CD14-positive monocyte (primary cell): ENCODE data around the gene FAM149B1. TPM values are rescaled to one million over a fixed set of nuclear protein-coding genes. Genes with fewer than 3 reads are reported as not detected.
A peak's percentile ranks its signal among the peaks of the same experiment; 100 is the strongest.

Experiments
- DNase-seq, 3 donors: peaks; one replicate each; pipeline ENCODE4 v3.0.0-alpha.2; 2011 to 2022
- H2AFZ ChIP-seq: 2 replicates; pipeline ENCODE4 v1.6.0; 2012; ENCODE audit warnings: mild to moderate bottlenecking, low read depth, low read length, inconsistent platforms; ENCODE audit not compliant: insufficient read depth, poor library complexity, severe bottlenecking
- H3K27ac ChIP-seq, 2 donors: 1 replicate in 1 of 2; 2 replicates in 1 of 2; pipeline ENCODE4 v1.5.1; 2012 to 2013; ENCODE audit warnings: low read length in 2 of 2, control low read depth in 1 of 2, inconsistent platforms in 1 of 2, low read depth in 1 of 2, mild to moderate bottlenecking in 1 of 2
- H3K27me3 ChIP-seq, 2 donors: one replicate each; pipeline versions ENCODE4 v1.6.0 to v1.6.1; 2011 to 2013; ENCODE audit warnings: low read length in 2 of 2; ENCODE audit not compliant: control insufficient read depth in 2 of 2, insufficient read depth in 2 of 2
- H3K36me3 ChIP-seq, 2 donors: replicated peaks in 1 of 2; 1 replicate in 1 of 2; 2 replicates in 1 of 2; pipeline versions ENCODE4 v1.5.1 to v1.6.1; 2012 to 2013; ENCODE audit warnings: low read length in 2 of 2, control low read depth in 1 of 2, inconsistent platforms in 1 of 2, mild to moderate bottlenecking in 1 of 2; ENCODE audit not compliant: insufficient read depth in 2 of 2, control insufficient read depth in 1 of 2
- H3K4me1 ChIP-seq, 2 donors: 1 replicate in 1 of 2; 2 replicates in 1 of 2; pipeline versions ENCODE4 v1.5.1 to v1.6.1; 2012 to 2013; ENCODE audit warnings: low read length in 2 of 2, control low read depth in 1 of 2, inconsistent platforms in 1 of 2, mild to moderate bottlenecking in 1 of 2, moderate library complexity in 1 of 2; ENCODE audit not compliant: insufficient read depth in 2 of 2, control insufficient read depth in 1 of 2
- H3K4me2 ChIP-seq: replicated peaks from 2 replicates; pipeline ENCODE3; 2012; ENCODE audit warnings: low read length, moderate library complexity, mild to moderate bottlenecking; ENCODE audit not compliant: poor library complexity, severe bottlenecking; ENCODE audit errors: extremely low read depth
- H3K4me3 ChIP-seq, 3 experiments: fragments of 200-600 bp in 1 of 3; sonication (generic) in 1 of 3; replicated peaks in 1 of 3; 1 replicate in 2 of 3; 2 replicates in 1 of 3; pipeline ENCODE4 v1.5.1; 2011 to 2013; ENCODE audit warnings: low read length in 3 of 3, mild to moderate bottlenecking in 3 of 3, control low read depth in 2 of 3, low read depth in 2 of 3, inconsistent platforms in 1 of 3, moderate library complexity in 1 of 3
- H3K79me2 ChIP-seq: 2 replicates; pipeline ENCODE4 v1.6.0; 2012; ENCODE audit warnings: mild to moderate bottlenecking, control low read depth, inconsistent platforms, low read length, moderate library complexity; ENCODE audit not compliant: insufficient read depth
- H3K9ac ChIP-seq: 2 replicates; pipeline ENCODE4 v1.6.0; 2017; ENCODE audit warnings: low read length, mild to moderate bottlenecking; ENCODE audit not compliant: insufficient read depth, poor library complexity, severe bottlenecking
- H3K9me3 ChIP-seq, 2 donors: replicated peaks in 1 of 2; 1 replicate in 1 of 2; 2 replicates in 1 of 2; pipeline versions ENCODE4 v1.5.1 to v1.6.1; 2012 to 2013; ENCODE audit warnings: low read length in 2 of 2, control low read depth in 1 of 2; ENCODE audit not compliant: control insufficient read depth in 1 of 2, insufficient read depth in 1 of 2
- H4K20me1 ChIP-seq: 2 replicates; pipeline ENCODE4 v1.6.0; 2012; ENCODE audit warnings: mild to moderate bottlenecking, low read length, control low read depth, moderate library complexity; ENCODE audit not compliant: insufficient read depth
- H3K27ac Mint-ChIP-seq, 7 donors: one replicate each; pipeline ENCODE4 v1.8.0; 2020; ENCODE audit warnings: mild to moderate bottlenecking in 7 of 7, mixed read lengths in 7 of 7, moderate library complexity in 6 of 7, inconsistent platforms in 2 of 7
- H3K27me3 Mint-ChIP-seq, 3 donors: one replicate each; pipeline ENCODE4 v1.8.0; 2021 to 2022; ENCODE audit warnings: low read depth in 3 of 3, mild to moderate bottlenecking in 3 of 3, mixed read lengths in 3 of 3, moderate library complexity in 3 of 3, inconsistent platforms in 1 of 3
- H3K36me3 Mint-ChIP-seq, 2 donors: one replicate each; pipeline ENCODE4 v1.8.0; 2020; ENCODE audit warnings: mixed read lengths in 2 of 2, inconsistent platforms in 1 of 2, mild to moderate bottlenecking in 1 of 2
- H3K4me1 Mint-ChIP-seq: one replicate; pipeline ENCODE4 v1.8.0; 2020; ENCODE audit warnings: mild to moderate bottlenecking, mixed read lengths
- H3K4me3 Mint-ChIP-seq, 2 donors: one replicate each; pipeline ENCODE4 v1.8.0; 2020; ENCODE audit warnings: mild to moderate bottlenecking in 2 of 2, mixed read lengths in 2 of 2, moderate library complexity in 1 of 2
- H3K9me3 Mint-ChIP-seq, 7 donors: one replicate each; pipeline ENCODE4 v1.8.0; 2020 to 2022; ENCODE audit warnings: mixed read lengths in 7 of 7, mild to moderate bottlenecking in 6 of 7, moderate library complexity in 6 of 7, inconsistent platforms in 2 of 7
- WGBS: methylation state at CpG from one replicate; pipeline ENCODE4 v1.1.5; 2013; ENCODE audit warnings: missing lambda C conversion rate; ENCODE audit not compliant: insufficient coverage; 5-methylcytosine and 5-hydroxymethylcytosine counted together
- intact Hi-C, 2 donors: fragments of 100-400 bp; cut with micrococcal nuclease; formaldehyde crosslinking; loops; one replicate each; pipeline versions ENCODE4 v1.15.0 to v1.15.1; 2023
- polyA plus RNA-seq, 3 donors: library from polyadenylated mRNA; depleted of rRNA in 1 of 3; unstranded in 2 of 3; stranded (reverse) in 1 of 3; fragments of 300-500 nt in 2 of 3; fragments of >200 nt in 1 of 3; fragmentation: Illumina TruSeq in 2 of 3; gene quantifications; 1 replicate in 2 of 3; 2 replicates in 1 of 3; pipeline ENCODE4 v1.2.3, GENCODE V29; 2012 to 2021
- TF ChIP-seq, protein P1 (sequence below): fragments of 200-600 bp; IDR thresholded peaks from one replicate; pipeline ENCODE4 v1.8.0; 2022; ENCODE audit warnings: antibody characterized with exemption, mild to moderate bottlenecking

FAM149B1 gene
- polyA plus RNA-seq, 3 donors, result 2.6 to 19.3 (median 2.6) TPM

DNA sequence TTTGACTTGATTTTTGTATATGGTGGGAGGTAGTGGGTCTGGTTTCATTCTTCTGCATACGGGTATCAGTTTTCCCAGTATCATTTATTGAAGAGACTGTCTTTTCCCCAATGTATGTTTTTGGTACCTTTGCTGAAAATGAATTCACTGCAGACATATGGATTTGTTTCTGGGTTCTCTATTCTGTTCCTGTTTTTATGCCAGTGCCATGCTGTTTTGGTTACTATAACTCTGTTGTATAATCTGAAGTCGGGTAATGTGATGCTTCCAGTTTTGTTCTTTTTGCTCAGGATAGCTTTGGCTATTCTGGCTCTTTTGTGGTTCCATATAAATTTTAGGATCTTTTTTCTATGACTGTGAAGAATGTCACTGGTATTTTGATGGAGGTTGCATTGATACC is 947 bp upstream of the FAM149B1 start:
- H3K4me1 ChIP-seq, result peaks cover 14 to 26% of the 10 kb centered on the region in 2 donors
- TF ChIP-seq, protein P1, sequence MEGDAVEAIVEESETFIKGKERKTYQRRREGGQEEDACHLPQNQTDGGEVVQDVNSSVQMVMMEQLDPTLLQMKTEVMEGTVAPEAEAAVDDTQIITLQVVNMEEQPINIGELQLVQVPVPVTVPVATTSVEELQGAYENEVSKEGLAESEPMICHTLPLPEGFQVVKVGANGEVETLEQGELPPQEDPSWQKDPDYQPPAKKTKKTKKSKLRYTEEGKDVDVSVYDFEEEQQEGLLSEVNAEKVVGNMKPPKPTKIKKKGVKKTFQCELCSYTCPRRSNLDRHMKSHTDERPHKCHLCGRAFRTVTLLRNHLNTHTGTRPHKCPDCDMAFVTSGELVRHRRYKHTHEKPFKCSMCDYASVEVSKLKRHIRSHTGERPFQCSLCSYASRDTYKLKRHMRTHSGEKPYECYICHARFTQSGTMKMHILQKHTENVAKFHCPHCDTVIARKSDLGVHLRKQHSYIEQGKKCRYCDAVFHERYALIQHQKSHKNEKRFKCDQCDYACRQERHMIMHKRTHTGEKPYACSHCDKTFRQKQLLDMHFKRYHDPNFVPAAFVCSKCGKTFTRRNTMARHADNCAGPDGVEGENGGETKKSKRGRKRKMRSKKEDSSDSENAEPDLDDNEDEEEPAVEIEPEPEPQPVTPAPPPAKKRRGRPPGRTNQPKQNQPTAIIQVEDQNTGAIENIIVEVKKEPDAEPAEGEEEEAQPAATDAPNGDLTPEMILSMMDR, result no peak
- H3K9ac ChIP-seq, result peak overlapping the region; percentile 95
- DNase-seq, result no peak
- H2AFZ ChIP-seq, result peak overlapping the region; percentile 97
- intact Hi-C loops, result loop anchor here (5.0 to 10.0 kb wide), 4 partner anchors 52 to 815 kb away; partner anchors contain the start of genes DNAJB12 (in 1 of the 2), DNAJC9 (in 1 of the 2), NUDT13 (in 1 of the 2) and P4HA1 (in 1 of the 2)
- peaks cover 0 to 3% (median 0%) of the 10 kb centered on the region in 3 donors for H3K27me3 Mint-ChIP-seq
- peaks cover 25% of the 10 kb centered on the region for H3K4me1 Mint-ChIP-seq
- peak overlapping the region; percentile 96 for H3K4me2 ChIP-seq
- H4K20me1 ChIP-seq, result peaks cover 10% of the 10 kb centered on the region
- H3K27ac ChIP-seq, result peak overlapping the region in 1 of 2 donors; percentile 100
- no CpG with 5 or more reads among the region's 2 CpGs for WGBS
- peaks cover 70% of the 10 kb centered on the region for H3K79me2 ChIP-seq
- H3K36me3 Mint-ChIP-seq, result peaks cover 17 to 22% of the 10 kb centered on the region in 2 donors
- H3K9me3 Mint-ChIP-seq, result peaks cover 0 to 7% (median 0%) of the 10 kb centered on the region in 7 donors
- no peaks in the 10 kb centered on the region for H3K27me3 ChIP-seq
- peak overlapping the region; percentile 94 to 98 (median 97) for H3K4me3 ChIP-seq
- peak overlapping the region; percentile 99 to 100 (median 100) for H3K27ac Mint-ChIP-seq
- H3K9me3 ChIP-seq, result no peaks in the 10 kb centered on the region
- H3K4me3 Mint-ChIP-seq, result peak overlapping the region; percentile 98 to 99
- peaks cover 12 to 24% of the 10 kb centered on the region in 2 donors for H3K36me3 ChIP-seq

DNA sequence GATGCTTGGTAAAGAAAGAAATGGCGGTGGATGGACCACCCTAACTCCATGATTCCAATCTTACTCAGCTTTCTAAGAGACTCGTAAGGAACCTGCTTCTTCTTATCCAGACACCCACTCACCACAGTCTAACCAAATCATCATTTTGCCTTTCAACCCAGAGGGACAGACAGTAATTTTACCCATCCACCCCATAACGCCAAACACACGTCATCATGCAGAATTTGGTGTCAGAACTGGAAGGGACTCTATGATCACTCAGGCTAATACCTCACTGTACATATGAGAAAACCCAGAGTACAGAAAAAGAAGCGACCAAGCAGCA is 499 bp upstream of the FAM149B1 start:
- Histone ChIP-seq H3K9ac (peak overlapping the region; percentile 95), H3K4me2 (peak overlapping the region; percentile 96), H3K4me1 (peaks cover 14 to 26% of the 10 kb centered on the region in 2 donors), H3K79me2 (peaks cover 66% of the 10 kb centered on the region), H3K27me3 (no peaks in the 10 kb centered on the region), H2AFZ (peak overlapping the region; percentile 97), H3K27ac (peak overlapping the region; percentile 96 to 100), H3K36me3 (peaks cover 8 to 20% of the 10 kb centered on the region in 2 donors), H3K4me3 (peak overlapping the region; percentile 94 to 98 (median 97)), H3K9me3 (no peaks in the 10 kb centered on the region), H4K20me1 (peaks cover 6% of the 10 kb centered on the region)
- Mint-ChIP-seq H3K27me3 (peaks cover 0 to 3% (median 0%) of the 10 kb centered on the region in 3 donors), H3K4me1 (peaks cover 25% of the 10 kb centered on the region), H3K27ac (peak overlapping the region; percentile 99 to 100 (median 100)), H3K36me3 (peaks cover 13 to 21% of the 10 kb centered on the region in 2 donors), H3K9me3 (peaks cover 0 to 7% (median 0%) of the 10 kb centered on the region in 7 donors), H3K4me3 (peak overlapping the region; percentile 98 to 99)
- TF ChIP-seq, protein P1, result no peak
- intact Hi-C loops, result loop anchor here (5.0 to 10.0 kb wide), 4 partner anchors 53 to 815 kb away; partner anchors contain the start of genes DNAJB12 (in 1 of the 2), DNAJC9 (in 1 of the 2), NUDT13 (in 1 of the 2) and P4HA1 (in 1 of the 2)
- WGBS, result 7% methylated on average over 4 of the region's 5 CpGs
- peak in 1 of 3 donors; percentile 28 for DNase-seq
